ENCODE results near the gene CDK19.

DNA sequence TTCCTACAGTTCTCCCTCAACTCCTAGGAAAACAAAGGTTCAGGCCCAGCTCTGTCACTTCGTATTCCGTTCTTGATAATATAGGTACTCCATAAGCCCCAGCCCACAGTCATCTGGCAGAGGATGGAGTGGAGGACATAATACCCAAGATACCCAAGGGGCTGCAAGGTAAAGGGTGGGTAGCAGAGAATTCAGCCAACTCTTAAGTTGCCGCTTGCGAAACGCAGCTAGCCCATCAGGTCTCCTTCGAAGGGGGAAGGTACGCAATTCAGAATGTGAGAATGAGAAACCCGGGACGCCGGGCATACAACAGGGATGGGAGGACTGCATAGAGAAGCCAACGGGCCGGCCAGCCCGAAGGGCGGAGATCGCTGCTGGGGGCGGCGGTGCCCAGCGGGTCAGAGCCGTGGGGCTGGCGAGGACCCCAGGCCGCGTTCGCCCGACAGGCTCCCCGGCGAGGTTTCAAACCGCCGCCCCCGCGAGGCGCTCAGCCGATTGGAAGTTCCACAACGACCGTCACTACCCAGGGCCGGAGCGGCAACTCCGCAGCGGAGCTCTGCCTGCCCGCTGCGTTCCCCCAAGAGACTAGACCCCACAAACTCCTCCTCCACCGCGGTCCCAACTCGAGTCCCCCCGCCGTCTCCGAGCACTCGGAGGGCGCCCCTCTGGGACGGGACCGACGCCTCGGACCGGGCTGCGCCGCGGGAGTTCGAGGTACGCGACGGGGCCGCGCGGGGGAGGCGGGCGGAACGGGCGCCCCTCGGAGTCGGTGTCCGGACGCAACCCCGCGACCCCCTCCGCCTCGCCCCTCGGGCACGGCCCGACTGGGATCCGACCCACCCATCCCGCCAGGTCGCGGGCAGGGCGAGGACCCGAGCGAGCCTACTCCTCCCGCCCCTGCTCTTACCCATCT lies 911 bp downstream of the CDK19 start:
- TF ChIP-seq CTCF (IDR thresholded peaks at IDR 0.05) (no peak), FOXJ3 (CRISPR knock-in tag; IDR thresholded peaks at IDR 0.05; ENCODE audit: borderline replicate concordance) (no peak), AFF4 (CRISPR knock-in tag; IDR thresholded peaks at IDR 0.05; ENCODE audit: borderline replicate concordance) (no peak), CREB1 (CRISPR knock-in tag; IDR thresholded peaks at IDR 0.05) (no peak), NR2C2 (CRISPR knock-in tag; IDR thresholded peaks at IDR 0.05) (no peak), SOX15 (CRISPR knock-in tag; IDR thresholded peaks at IDR 0.05) (no peak), STAT6 (CRISPR knock-in tag; conservative IDR thresholded peaks at IDR 0.05; ENCODE audit: low read depth) (no peak; the same call in 1 of the 2 replicates), MAX (CRISPR knock-in tag; IDR thresholded peaks at IDR 0.05) (no peak; the same call in 1 of the 2 replicates)
- TF ChIP-seq, protein P1, sequence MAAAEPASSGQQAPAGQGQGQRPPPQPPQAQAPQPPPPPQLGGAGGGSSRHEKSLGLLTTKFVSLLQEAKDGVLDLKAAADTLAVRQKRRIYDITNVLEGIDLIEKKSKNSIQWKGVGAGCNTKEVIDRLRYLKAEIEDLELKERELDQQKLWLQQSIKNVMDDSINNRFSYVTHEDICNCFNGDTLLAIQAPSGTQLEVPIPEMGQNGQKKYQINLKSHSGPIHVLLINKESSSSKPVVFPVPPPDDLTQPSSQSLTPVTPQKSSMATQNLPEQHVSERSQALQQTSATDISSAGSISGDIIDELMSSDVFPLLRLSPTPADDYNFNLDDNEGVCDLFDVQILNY (CRISPR knock-in tag; IDR thresholded peaks at IDR 0.05) = no peak
- TF ChIP-seq, protein P2, sequence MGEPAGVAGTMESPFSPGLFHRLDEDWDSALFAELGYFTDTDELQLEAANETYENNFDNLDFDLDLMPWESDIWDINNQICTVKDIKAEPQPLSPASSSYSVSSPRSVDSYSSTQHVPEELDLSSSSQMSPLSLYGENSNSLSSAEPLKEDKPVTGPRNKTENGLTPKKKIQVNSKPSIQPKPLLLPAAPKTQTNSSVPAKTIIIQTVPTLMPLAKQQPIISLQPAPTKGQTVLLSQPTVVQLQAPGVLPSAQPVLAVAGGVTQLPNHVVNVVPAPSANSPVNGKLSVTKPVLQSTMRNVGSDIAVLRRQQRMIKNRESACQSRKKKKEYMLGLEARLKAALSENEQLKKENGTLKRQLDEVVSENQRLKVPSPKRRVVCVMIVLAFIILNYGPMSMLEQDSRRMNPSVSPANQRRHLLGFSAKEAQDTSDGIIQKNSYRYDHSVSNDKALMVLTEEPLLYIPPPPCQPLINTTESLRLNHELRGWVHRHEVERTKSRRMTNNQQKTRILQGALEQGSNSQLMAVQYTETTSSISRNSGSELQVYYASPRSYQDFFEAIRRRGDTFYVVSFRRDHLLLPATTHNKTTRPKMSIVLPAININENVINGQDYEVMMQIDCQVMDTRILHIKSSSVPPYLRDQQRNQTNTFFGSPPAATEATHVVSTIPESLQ (CRISPR knock-in tag; IDR thresholded peaks at IDR 0.05) = no peak

Measured in WTC11 (cell line).